Ovary (tissue), 3 donors: ENCODE measurements around the gene RAX.

Experiments
- CTCF ChIP-seq, 3 donors: fragments of 450-650 bp in 2 of 3; fragments of 200-600 bp in 1 of 3; IDR thresholded peaks; one replicate each; pipeline versions ENCODE4 v1.5.1 to v1.8.0; 2016 to 2022; ENCODE audit warnings: antibody characterized with exemption in 3 of 3, mild to moderate bottlenecking in 1 of 3
- EP300 ChIP-seq: sonication (generic); formaldehyde crosslinking; IDR thresholded peaks from one replicate; pipeline ENCODE4 v1.6.1; 2017; ENCODE audit warnings: antibody characterized with exemption
- POLR2A ChIP-seq: fragments of 450-650 bp; IDR thresholded peaks from one replicate; pipeline ENCODE4 v1.6.1; 2017; ENCODE audit warnings: antibody characterized with exemption, mild to moderate bottlenecking, moderate library complexity
- donor health status: DM: no; HTN: no; CAD: no.

DNA sequence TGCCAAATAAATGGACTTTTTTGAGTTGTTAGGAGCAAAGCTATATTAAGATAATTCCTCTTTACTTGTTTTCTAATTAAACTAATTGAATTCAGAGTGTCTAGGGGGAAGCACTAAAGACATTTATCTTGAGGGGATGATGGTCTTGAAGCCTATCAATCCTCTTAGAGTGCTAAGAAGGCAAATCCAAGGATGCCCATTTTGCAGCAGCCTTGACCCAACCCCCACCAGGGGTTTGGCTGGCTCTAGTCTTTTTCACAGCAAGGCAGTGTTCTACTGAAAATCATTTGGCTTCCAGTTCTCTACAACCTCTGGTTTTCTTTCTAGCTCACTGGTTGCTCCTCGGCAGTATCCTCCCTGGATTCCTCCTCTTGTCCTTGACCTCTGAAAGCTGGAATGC is 6.5 kb upstream of the RAX start:
- TF ChIP-seq CTCF (IDR thresholded peaks at IDR 0.05): no peak
- no peak for TF ChIP-seq POLR2A
- no peak for TF ChIP-seq EP300
